ENCODE results near the gene UBE2QL1.

The UBE2QL1 gene

DNA sequence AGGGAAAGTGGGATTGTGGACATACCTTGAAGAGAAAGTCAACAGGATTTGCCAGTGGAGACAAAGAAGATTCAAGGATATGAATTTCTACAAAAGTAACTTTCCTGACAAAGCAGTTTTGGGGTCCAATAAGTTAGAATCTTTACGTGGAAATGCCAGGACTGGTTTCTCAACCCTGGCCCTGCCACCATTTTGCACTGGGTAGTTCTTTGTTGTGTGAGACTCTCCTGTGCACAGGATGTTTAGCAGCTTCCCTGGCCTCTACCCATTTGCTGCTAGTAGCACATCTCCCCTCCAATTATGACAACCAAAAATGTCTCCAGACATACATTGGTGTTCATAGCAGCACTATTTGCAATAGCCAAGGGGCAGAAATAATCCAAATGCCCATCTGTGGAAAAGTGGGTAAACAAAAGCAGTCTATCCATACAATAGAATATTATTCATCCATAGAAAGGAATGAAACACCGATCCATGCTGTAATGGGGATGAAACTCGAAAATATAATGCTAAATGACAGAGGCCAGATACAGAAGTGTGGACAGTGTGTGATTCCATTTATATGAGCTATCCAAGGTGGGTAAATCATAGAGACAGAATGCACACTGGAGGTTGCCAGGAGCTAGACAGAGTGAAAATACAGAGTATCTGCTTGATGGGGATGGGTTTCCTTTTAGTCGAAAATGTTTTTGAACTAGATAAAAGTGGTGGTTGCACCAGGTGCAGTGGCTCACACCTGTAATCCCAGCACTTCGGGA, 92.8 kb downstream of the UBE2QL1 start:
- no peak for DNase-seq

DNA sequence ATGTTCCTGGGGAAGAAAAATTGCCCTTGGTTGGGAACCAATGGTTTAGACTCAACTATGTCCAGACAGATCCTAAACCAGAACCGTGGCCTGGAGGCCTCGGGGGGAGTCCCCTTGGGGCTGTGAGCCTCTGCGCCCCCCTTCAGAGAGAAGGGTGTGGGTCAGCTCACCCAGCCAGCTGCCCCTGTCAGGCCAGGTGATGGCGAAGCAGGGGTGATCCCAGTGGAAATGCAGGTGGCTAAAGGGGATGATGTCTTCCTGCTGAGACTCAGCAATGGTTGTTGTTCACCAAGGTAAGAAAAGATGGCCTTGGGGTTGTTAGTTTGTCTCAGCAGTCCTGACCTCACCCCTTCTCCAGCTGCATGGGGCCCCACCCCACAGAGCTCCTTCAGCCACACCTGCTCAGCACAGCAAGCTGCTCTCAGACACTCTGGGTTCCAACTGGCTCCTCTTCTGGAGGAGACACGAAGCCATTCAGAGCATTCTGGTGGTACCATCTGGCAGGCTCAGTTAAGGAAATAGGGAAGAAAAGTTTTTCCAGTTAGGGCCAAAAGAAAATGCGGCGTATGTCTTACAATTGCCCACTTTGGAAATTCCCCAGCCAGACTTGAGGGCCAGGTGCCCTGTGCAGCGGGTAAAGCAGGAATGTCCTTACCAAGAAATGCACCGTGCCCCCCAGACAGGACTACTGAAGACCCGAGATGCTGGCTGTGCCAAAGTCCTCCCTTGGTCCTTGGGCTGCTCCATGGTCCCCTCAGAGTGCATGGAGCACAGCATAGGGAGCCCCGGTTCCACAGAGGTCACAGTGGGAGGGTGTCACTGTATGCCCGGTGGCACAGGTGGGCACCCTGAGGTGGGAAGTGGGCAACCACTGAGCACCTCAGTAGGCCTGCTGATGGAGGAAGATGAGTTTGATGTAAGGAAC, 94.0 kb downstream of the UBE2QL1 start:
- DNase-seq: no peak

DNA sequence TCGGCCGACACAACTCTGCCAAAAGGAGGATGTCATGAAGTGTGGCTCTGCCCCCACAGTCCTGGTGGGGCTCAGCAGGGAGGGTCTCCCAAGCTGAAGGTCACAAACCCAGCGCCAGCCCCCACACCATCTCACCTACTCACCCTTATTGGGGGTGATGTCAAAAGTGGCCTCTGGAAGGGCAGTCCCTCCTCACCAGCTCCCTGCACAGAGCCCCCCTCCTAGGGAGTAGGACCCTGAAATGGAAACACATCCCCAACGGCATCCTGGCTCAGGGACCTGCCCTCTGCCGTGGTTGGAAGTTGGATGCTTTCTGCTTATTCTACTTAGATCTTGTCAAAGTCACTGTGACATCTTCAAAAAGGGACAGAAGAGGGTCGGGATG, 94.7 kb downstream of the UBE2QL1 start:
- DNase-seq: no peak

DNA sequence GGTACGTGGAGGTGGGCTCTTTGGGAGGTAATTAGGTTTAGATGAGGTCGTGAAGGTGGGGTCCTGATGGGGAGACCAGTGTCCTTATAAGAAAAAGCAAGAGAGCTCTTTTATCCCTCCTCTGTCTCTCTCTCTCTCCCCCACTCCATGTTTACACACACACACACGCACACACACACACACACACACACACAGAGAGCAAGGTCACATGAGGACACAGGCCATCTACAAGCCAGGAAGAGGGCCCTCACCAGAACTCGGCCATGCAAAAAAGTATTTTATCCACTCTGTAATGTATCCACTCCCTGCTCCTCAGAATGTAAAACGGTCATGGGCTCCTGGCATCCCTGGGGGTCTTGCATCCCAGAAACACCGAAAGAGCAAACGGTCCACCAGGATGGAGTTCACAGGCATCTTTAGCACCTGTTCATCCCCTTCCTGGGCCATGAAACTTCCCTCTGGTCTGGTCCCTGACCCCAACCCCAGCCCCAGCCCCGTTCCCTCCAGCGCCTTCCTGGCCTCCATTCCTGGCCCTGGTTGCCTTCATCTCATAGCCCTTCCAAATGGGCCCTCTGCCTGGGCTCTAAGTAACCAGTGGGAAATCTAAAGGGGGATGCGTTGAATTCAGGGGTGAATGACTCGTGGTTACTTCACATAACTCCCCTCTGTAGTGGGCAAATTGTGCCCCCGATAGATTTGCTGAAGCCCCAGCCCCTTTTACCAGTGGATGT, 95.3 kb downstream of the UBE2QL1 start:
- DNase-seq: no peak

All from activated CD4-positive, CD25-positive, alpha-beta regulatory T cell (primary cell).